T-helper 1 cell treated with Interleukin-12 subunit alpha and Interleukin-12 subunit beta and Interleukin-4 antibody, amounts not matched to agents 30 ng/mL and 1 ng/mL, for 36 hours (primary cell): ENCODE results near the gene SCNN1A. TPM values are rescaled to one million over a fixed set of nuclear protein-coding genes. Genes with fewer than 3 reads are reported as not detected.

ENCODE experiments used
- intact Hi-C: fragments of 100-400 bp; cut with micrococcal nuclease; formaldehyde crosslinking; loops from one replicate; pipeline ENCODE4 v1.15.1; 2024
- total RNA-seq: library from RNA; stranded (reverse); gene quantifications from 2 replicates; pipeline ENCODE4 v1.2.3, GENCODE V29; 2022

Gene SCNN1A
- total RNA-seq, 1 donor from 2014 or later, result not detected

DNA sequence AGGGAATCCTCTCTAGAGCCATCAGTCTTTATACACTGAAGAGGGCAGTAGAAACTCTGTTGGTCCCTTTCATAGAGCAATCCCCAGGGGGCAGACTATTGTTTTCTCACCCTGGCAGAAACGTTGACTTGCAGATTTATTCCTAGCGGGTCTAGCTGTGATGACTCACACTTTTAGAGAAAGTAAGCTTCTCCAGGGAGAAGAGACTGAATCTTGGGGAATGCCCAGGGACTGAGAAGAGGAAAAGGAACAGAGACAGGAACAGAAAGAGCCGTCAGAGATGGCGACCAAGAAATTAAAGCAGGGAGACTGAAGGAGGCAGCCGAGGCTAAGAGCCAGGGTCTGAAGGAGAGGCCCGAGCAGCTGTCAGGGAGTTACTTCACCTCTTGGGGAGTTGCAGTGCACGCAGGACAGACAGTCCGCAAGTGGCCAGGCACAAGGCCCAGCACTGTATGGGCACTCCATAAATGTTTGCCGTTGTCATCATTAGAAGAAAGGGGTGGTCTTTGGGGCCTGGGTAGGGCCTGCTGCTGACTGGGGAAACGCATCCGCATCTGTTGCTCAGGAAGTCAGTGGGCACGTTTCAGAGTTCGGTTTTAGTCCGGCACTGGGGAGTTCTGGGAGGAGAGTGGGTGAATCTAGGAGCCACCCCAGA, 51.9 kb downstream of the SCNN1A start:
- intact Hi-C loops, result loop anchor here (1.0 kb wide), 3 partner anchors 44 to 215 kb away; no protein-coding TSS in a partner anchor

DNA sequence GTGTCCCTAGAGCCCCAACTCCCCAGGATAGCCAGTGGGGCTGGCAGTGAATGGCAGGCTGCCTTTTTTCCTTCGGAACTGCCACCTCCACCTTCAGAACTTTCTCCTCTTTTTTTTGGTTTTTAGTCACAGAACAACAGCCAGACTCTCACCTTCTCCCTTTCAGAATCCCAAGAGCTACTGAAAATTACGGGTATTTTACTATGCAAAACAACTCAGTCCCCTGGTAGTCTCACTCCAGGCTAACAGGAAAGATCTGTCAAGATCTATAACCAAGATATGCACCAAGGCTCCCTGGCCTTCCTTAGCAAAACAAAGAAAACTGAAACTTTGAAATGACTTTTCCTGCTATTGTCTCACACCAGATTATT, 52.4 kb downstream of the SCNN1A start:
- intact Hi-C loops, result loop anchor here (1.0 kb wide), 3 partner anchors 44 to 215 kb away; no protein-coding TSS in a partner anchor

DNA sequence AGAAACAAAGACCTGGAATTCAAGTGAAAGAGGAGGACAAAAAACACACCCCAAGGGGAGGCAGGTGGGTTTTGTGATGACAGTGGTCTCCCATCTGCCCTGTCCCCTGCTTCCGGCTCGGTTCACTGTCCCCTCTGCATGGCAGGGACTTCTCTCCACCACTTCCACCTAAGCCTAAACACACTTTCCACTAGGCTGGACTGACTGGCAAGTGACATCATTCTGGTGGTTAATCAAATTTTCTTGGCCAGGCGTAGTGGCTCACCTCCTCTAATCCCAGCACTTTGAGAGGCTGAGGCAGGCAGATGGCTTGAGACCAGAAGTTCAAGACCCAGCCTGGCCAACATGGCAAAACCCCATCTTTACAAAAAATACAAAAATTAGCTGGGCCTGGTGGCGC, 53.0 kb downstream of the SCNN1A start:
- intact Hi-C loops, result no loop called here

DNA sequence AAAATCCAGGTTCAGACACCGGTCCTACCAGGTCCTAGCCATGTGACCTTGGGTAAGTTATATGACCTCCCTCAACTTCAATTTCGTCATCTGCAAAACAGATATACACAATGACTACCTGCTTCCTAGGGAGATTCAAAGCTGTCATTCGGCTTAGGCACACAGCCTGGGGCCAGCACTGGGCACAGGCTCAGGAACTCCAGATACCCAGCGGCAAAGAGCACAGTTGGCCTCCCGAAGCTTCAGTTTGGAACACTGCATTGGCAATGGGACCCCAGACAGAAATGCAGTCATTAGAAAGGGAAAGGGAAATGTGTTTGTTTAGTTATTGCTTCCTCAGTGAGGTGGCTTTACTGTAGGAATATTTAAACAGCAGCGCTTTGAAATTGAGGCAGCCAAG, 53.5 kb downstream of the SCNN1A start:
- intact Hi-C loops, result no loop called here

DNA sequence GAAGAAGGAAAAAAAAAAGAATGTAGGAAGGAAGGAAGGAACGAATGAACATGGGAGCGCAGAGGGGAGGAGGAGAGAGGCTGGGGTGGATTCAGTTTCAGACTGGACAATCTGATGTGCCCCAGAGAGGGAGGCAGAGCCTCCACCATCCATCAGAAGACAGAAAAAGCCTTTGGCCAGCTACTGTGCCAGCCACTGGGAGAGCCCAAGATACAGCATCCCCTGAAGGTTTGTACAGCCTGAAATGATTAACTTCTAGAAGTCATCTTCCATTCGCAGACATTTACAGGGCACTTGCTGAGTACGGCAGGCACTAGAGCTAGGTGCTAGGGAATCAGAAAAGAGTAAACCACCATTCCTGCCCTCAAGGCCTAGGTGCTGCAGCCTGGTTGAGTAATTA, 55.9 kb downstream of the SCNN1A start:
- intact Hi-C loops, result no loop called here

DNA sequence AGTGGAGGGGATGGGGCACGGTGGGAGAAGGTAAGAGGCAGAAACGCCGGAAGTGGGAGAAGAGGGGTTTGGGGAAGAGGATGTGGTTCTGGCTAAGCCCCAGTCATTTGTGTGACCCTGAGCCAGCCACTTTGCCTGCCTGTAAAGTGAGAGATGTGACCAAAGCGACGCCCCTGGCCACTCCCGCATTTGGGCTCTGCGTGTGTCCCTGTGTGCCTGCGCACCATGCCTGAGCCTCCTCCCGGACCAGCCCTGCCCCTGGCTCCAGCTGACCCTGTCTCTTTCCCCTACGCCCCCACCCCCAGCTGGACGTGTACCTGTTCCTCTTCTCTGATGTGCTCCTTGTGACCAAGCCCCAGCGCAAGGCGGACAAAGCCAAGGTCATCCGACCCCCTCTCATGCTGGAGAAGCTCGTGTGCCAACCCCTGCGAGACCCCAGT, 56.9 kb downstream of the SCNN1A start:
- intact Hi-C loops, result no loop called here

DNA sequence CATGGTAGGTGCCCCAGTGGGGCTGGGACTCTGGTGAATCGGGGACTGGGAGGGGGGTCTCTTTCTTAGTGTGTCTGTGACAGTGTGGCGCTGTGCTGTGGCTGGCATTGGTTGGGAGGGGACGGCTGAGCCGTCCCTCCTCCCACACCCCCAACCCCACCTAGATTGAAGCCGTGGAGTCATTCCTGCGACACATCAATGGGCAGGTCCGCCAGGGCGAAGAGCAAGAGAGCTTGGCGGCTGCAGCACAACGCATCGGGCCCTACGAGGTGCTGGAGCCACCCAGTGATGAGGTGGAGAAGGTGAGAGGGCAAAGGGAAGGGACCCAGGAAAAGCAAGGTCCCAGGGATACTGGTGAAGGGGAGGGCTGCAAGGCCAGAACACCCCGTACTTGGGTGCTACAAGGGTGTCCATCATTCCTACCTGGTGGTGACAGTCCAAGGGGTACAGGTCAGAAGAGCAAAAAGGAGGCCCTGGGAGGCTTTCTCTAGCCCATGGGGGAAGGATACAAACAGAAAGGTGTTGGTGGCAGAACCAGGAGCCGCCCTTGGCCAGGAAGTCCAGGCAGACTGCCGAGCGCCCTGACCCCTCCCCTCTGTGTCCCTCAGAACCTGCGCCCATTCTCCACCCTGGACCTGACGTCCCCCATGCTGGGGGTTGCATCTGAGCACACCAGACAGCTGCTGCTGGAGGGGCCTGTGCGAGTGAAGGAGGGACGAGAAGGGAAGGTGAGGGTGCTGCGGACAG, 57.5 kb downstream of the SCNN1A start:
- intact Hi-C loops, result no loop called here

DNA sequence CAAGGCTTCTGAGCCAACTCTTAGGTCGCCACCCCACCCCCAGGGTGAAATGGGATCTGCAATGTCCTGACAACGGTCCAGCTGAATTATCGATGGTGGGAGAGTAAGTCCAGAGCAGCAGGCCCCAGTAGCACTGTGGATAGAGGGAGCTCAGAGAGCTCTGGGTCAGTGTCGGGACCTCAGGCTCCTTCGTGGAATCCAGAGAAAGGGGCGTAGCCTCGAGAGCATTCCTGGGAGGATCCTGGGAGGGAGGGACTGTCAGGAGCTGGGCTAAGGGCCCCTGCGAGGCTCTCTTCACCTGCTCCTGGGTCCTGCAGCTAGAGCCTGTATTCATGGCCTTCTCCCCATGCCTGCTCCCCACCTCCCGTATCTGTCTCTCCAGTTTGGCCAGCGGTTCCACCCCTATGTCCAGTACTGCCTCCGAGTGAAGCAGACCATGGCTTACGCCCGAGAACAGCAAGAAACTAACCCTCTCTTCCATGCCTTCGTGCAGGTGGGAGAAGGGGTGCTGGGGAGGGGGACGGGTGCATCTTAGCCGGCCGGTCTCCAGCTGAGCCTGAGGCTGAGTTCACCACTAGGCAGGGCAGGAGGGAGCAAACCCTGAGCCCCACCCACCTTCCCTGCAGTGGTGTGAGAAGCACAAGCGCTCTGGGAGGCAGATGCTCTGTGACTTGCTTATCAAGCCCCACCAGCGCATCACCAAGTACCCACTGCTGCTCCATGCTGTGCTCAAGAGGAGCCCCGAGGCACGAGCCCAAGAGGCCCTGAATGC, 58.3 kb downstream of the SCNN1A start:
- intact Hi-C loops, result no loop called here

DNA sequence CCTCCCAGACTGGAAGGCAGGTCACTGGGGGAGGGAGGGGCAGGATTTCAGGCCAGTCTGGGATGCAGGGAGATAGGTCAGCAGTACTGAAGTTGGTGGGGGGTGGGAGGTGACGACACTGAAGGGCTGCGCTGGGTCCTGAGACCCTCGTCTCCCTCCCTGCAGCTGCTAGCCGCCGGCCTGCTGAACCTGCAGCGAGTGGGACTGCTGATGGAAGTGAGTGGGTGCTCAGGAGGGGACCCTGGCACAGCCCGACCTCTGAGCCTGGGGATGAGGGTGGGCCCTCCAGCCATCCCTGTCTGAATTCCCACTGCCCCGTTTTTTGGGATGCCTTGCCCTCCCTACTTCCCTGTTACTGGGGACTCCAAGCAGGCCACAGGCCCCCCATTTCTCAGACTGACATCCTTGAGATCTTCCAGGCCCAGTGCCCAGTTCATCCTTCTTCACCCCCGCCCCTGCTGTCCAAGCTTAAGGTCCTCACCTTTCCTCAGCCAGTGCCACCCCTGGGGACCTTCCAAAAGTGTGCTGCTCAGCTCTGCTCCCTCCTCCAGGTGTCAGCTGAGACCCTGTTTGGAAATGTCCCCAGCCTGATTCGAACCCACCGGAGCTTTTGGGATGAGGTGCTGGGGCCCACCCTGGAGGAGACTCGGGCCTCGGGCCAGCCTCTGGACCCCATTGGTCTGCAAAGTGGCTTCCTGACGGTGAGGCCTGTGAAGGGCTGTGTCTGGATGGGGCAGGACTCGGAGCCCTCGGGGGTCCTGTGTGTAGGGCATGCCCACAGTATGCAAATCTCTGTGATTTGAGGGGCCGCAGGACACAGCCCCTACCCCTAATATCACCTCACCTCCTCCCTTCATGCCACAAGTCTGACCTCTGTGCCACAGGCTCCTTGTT, 59.4 kb downstream of the SCNN1A start:
- intact Hi-C loops, result no loop called here

DNA sequence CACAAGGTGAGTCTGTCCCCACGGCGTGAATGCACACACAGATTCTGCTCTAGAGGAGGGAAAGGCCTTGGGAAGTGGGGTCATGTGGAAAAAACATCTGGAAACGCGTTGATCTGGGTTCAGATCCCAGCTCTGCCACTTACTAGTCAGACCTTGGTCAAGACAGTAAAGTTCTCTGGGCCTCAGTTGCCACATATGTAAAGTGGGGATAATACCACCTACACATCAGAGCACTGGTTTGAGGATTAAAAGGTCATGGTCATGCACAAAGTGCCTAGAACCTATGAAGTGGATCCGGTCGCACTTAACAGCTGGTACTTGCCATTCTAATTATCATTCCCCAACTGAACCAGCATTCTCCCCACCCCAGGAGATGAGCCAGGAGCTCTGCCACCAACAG, 60.2 kb downstream of the SCNN1A start:
- intact Hi-C loops, result no loop called here

DNA sequence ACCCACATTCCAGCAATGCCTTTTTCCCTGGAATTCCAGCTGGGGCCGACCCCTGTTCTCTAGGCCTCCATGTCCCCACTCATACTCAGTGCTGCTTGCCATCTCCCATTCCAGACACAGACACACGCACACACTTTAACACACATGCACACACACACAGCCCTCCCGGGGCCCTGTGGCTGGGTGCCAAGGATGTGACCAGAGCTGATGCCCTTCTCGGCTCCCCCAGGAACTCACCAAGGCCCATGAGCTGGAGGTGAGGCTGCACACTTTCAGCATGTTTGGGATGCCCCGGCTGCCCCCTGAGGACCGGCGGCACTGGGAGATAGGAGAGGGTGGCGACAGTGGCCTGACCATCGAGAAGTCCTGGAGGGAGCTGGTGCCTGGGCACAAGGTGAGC, 60.6 kb downstream of the SCNN1A start:
- intact Hi-C loops, result no loop called here

DNA sequence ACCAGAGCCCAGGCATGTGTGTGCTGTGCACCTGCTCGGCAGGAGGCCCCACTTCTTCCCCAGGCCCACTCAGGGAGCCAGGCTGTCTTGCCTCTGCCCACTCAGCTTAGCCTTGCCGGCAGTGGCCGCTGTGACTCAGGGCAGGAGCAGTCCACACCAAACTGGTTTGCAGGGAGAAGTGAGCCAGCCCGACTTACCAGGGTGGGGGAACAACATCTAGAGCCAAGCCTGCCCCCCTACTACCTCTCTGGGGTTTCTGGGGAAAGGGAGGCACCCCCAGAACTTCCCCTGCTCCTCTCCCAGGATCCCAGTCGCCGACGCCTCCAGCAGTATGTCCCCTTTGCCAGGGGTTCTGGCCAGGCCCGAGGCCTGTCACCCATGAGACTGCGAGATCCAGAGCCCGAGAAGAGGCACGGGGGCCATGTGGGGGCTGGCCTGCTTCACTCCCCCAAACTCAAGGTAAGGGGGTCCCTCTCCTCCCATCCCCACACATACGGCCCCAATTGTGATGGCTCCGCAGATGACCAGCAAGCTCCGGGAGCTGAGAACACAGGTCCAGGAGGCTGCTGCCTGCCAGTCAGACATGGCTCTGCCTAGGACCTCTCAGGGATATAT, 61.9 kb downstream of the SCNN1A start:
- intact Hi-C loops, result no loop called here

DNA sequence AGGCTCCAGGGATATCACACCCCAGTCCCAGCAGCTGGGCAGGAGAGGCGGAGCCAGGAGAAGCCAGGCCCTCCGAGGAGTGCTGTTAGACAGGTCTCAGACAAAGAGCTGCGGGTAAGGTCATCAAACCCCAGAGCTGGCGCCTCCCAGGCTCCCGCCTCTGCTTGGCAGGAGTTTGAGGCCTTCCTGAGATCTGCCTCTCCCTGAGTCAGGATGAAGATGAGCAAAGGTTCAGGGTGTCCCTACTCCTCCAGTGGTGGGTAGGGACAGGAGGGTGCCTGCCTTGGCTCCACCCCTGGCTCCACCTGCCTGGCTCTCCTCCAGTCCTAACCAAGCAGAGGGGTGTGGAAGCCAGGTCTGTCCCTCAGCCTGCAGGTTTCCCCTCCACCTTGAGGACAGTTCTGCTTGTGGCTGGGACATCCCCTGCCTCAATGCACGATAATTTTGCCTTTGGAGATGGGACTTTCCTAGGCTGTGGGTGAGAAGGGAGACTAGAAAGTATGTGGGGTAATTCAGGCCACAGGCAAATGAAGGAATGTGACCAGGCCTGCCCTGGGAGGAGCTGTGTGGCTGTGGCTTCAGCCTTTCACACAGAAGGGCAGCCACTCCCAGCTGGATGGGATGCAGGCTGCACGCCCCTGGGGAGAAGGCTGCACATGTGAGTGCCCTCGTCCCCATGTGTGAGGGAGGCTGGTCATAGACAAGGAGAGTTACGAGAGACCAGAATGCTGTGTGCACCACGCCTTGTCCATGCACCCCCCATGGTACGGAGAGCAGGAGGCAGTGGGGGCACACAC, 62.6 kb downstream of the SCNN1A start:
- intact Hi-C loops, result no loop called here

DNA sequence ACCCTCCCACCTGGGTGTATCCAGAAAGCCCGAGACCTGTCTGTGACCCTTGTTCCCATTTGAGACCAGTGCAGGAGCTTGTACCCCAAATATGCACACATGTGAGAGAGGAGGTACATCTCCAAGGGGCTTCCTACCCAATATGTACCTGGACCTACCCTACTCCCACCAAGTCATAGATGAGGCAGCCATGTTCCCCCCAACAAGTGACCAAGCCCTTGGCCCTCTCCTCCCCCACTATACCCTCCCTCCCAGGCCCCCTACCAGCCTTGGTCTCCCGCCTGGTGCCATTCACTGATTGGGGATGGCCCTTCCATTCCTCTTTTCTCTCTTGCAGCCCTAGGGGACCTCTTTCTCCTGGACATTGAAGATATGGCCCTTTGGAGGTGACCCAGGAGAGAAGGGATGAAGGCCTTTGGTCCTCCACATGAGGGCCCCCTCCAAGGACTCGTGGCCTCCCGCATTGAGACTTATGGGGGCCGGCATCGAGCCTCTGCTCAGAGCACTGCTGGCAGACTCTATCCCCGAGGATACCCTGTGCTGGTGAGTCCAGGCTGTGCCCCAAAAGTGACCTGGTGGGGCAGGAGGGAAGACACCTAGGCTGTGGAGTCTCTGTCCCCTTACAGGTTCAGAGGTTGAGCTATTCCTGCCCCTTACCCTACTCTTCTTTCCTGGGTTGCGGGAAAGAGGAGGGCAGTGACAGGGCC, 63.4 kb downstream of the SCNN1A start:
- intact Hi-C loops, result no loop called here

DNA sequence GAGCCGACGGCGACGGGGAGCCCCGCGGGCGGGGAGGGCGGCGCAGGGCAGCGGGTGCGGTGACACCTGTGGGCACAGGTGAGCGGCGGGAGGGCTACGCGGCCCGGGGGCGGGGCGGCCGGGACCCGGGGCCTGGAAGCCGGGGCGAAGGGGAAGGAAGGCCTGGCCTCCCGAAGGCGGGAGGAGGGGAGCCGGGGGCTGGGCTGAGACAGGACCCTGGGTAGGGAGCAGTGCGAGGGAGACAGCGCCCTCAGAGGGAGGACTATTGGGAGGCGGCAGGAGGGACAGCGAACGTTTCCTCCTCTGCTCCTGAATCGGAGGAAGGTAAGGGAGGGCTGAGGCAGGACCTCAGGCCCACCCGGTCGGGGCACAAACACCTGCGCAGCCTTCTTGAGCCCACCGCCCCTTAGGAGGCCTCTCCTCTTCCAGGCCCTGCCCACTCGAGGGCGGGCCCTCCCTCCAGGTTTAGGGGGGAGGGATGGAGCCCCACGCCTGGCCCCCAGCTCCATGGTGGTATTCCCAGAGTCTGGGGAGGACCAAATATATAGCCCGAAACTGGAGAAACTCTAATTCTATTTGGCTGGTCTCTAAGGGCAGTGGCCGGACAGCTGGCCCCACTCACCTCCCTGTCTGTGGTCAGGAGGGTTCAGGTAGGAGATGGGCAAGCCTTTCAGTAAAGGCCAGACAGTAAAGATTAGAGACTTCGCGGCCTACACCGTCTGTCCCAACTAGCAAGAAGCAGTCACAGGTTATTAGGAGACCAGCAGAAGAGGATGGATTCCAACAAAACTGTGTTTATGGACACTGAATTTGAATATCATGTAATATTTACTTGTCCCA, 64.4 kb downstream of the SCNN1A start:
- intact Hi-C loops, result no loop called here

DNA sequence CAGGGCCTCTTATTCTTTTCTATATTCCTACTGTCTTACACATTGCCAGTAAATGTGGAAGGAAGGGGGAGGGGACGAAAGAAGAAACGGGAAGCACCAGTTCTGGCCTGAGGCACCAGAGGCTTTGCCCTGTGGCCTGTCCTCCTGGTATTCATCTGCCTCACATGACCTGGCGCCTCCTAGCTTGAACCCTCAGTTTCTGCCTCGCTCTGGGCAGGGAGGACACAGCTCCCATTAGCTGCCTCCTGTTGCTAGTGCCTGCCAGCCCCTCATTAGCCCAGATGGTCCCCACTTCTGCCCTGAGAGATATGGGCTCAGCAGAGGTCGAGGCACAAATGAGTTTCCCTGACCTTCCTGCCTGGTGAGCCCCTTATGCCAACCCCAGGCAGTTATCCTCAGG, 67.8 kb downstream of the SCNN1A start:
- intact Hi-C loops, result no loop called here

DNA sequence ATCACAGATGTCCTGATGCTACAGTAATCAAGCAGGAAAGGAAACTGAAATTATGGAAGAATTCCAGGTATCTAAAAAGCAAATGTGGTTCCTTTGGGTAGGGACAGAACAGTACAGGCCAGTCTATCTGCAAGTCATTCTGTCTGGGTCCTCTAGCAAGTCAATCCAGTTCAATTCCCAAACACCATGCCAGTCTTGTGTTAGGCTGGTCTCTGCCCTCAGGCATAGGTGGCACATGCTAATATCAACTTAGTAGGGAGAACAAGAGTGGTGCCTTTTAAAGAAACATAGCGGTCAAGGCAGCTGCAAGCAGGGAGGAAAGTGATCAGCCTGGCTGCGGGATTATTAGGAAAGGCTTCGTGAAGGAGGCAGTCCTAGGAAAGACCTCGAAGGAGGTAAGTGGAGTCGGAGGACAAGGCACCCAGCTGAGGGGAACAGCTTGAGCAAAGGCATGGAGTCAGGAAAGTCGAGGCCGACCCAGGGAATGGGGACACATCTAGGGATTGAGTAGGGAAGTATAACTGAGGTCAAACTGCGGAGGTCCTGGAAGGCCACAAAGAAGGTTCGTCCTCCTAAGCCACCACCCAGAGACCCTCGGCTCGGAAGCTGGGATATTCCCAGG, 68.7 kb downstream of the SCNN1A start:
- intact Hi-C loops, result no loop called here

DNA sequence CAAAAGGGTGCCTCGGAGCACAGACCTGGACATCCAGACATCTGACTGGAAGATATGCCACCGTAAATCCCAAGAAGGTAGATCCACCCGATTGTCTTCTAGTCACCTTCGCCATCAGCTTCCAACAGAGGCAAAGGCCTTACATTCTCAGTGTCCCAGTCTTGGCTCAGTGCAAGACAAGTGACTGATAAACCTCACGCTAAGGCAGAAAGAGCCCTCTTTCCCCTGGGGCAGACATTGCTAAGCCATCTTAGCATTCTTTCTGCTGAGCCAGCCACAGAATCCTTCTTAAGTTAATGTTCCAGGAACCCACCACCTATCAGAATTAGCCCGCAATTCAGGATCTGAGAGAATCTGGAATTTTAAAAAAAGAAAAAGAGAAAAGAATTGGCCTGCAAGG, 69.2 kb downstream of the SCNN1A start:
- intact Hi-C loops, result no loop called here
